B cell (primary cell): ENCODE data around the gene DNAAF1.

ENCODE experiments used
- CTCF ChIP-seq: fragments of 200-600 bp; IDR thresholded peaks from one replicate; pipeline ENCODE4 v1.8.0; 2022; ENCODE audit warnings: antibody characterized with exemption, mild to moderate bottlenecking
- EZH2 ChIP-seq: IDR thresholded peaks from 2 replicates; pipeline ENCODE4 v1.6.1; 2012; ENCODE audit warnings: borderline replicate concordance, low read depth, mild to moderate bottlenecking, moderate library complexity, low read length; ENCODE audit not compliant: insufficient read depth, poor library complexity, severe bottlenecking

- TF ChIP-seq CTCF, result no peak
- TF ChIP-seq EZH2, result no peak
These were observed 61.0 kb downstream of the DNAAF1 start for GRCh38 chr16:84205976-84206691.
